Jurkat, Clone E6-1 (cell line): ENCODE results near the gene ZDHHC1.

ENCODE experiments used
- DNase-seq: peaks from one replicate; pipeline ENCODE4 v3.0.0-alpha.2; 2011; ENCODE audit warnings: low read depth, low spot score
- H3K4me3 ChIP-seq: 2 replicates; pipeline ENCODE4 v1.5.1; 2011; ENCODE audit warnings: mild to moderate bottlenecking, low read length, control low read depth, moderate library complexity

ZDHHC1 gene

DNA sequence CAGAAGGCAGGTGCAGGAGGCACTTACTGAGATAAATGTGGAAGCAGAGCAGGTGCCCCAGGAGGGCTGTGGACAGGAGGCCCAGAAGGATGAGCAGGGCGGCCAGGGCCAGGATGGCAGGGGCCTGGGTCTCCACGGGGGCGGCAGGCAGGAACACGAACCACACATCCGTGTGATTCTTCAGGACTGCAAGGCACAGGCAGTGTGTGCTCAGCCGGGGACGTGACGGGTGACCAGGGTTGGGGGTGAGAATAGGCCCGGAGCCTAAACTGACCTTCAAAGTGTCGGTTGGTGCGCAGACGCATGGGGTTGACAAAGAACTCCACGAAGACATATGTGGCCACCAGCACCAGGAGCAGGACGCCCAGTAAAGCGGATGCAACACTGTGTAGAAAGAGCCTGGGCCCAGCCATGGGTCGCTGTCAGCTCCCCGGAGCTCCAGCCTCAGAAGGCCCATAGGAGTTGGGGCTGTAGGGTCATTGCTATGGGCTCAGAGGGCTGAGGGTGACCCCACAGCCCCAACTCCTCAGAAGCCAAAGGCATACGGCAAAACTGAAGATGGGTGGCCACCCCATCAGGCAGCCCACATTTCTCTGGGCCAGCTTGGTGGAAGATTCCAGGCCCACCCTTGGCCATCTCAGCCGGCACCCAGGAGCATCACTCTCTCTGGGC, 17.6 kb downstream of the ZDHHC1 start:
- no peak overlapping the region for H3K4me3 ChIP-seq
- no peak for DNase-seq

DNA sequence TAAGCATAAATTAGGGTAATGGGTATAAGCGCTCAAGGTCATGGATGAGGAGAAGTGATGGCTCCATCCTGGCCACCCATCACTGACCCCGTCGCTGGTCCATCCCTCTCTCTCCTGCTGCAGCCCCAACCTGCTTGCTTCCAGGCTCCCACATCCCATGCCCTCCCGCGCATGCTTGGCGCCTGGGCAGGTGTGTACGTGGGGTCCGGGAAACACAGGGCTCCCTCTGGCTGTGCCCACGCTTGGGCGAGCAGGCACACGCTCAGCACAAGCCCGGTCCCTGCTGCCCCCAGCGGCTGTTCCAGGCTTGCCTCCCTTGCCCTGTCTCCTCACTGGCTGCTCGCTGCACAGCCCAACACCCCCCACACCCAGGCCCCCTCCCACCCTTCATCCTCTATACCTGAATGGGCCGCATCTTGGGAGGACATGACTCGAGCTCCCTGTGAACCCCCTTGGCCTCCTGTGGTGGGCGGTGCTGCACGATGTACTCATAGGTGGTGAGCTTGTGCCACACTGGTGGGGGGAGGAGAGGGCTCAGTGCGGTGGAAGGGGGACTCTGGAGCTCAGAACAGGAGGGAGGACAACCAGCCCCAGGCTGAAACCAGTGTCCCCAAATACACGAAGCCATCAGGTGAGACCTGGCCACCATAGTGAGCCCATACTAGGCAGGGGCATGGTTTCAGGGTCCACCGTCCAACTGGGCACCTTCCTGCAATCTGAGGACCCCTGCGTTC, 18.3 kb downstream of the ZDHHC1 start:
- no peak for DNase-seq
- no peak overlapping the region for H3K4me3 ChIP-seq

DNA sequence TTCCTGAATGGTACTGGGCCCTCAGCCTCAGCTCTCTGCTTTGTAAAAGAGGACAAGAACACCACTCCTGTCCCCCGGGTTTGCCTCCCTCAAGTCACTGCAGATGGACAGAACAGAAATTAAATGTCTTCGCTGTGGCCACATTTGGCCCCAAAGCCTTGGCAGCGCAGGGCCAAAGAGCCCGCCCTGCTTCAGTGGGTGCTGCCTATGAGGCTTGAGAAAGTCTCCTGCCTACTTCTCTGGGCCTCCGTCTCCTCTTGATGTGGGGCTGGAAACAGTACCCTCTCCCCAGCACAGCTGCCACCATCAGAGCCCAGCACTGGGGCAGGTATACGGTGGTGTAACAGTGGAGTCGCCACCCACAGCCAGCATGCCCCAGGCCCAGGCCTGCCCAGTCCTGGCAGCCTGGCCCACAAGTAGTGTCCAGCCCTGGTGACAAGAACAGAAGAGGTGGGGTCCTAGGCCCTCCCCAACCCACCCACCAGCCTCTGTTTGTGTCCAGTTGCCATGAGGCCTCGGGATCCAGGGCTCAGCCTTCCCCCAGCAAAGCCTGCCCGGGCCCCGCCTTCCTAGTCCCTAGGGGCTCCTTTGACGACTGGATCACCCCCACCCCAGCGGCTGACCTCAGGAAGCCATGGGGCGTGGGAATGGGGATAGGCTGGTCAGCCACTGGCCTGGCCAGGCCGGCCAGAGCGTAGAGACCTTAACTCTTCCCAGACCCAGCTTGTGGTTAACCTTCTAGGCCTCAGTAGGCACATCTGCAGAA, 19.1 kb downstream of the ZDHHC1 start:
- DNase-seq, result no peak
- no peak overlapping the region for H3K4me3 ChIP-seq

DNA sequence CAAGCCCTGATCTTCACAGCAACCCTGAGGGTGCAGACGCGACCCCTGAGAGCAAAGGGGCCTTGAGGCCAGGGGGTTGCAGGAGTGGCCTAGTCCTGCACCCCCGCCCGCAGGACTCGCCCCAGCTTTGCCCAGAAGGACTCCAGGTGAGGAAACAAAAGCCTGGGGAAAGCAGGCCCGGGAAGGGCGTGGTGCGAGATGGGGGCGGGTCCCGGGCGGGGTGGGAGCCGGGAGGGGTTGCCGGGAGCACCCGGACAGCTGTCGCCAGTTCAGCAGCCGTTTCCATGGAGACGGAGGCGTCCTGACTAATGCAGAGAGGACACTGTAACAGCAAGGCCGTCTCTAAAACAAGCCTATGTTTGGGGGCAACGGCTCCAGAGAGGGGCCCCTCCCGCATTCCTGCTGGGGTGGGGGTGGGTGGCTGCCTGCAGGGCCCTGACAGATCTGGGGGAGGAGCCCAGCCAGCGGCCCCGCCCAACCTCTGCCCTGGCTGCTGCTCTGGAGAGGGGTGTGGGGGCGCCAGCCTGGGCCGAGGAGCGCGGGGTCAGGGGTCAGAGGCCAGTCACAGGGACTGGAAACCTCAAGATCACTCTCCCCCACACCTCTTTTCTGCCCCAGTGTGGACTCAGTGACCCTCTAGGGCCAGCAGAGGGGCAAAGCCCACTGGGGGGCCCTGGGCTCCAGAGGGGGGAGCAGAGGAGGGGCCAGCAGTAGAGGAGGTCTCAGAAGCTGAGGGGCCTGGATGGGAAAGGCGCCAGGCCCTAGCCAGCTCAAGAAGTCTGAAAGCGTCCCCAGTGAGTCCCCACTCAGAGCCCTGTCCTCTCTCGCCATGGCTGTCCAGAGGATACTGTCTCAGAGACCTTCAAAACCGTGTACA, 19.9 kb downstream of the ZDHHC1 start:
- no peak for DNase-seq

DNA sequence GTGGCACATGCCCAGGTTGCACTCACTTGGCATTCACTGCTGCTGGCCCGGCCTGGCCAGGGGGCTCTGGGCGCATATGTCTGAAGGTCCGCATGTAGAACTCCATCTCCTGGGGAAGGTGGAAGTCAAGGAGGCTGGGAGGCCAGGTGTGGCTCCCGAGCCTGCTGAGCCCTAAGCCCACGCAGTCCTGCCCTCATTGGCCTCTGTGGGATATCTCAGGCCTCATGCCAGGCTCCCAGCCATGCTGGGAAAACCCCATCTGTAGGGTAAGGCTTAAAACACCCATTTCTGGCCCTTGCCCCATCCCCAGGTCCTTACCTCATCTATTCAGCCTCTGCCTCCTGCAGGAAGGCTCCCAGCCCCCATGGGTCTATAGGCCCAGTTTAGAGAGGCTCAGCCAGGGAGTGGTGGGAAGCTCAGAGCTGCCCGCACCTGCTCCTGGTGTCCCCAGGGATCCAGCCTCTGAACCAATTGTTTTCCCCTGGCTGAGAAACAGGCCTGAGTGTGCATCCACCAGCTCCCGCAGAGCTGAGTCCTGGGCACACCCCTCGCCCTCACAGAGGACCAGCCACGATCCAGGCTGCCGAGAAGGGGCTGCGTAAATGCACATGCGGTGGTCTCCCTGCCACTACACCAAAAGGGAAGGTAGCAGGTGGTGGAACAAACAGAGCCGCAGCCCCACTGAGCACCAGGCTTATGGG, 20.7 kb downstream of the ZDHHC1 start:
- DNase-seq, result no peak
- no peak overlapping the region for H3K4me3 ChIP-seq

More for the DNA sequence above, 19.9 kb downstream of the ZDHHC1 start:
- H3K4me3 ChIP-seq, result no peak overlapping the region

DNA sequence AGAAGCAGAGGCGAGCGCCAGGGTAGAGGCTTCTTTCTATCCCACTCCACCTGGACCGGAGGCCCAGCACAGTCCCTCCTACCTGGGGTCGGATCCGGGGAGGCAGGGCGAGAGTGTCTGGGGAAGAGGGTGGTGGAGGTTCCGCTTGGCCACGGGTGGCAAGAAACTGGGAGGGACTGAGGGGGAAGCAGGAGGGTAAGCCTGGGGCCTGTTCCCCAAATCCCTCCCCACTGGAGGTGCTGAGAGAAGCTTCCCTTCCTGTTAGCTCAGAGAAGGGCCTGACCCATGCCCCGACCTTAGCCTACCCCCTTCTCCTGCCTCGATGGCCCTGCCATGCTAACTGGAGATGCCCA, 21.2 kb downstream of the ZDHHC1 start:
- no peak overlapping the region for H3K4me3 ChIP-seq
- no peak for DNase-seq

DNA sequence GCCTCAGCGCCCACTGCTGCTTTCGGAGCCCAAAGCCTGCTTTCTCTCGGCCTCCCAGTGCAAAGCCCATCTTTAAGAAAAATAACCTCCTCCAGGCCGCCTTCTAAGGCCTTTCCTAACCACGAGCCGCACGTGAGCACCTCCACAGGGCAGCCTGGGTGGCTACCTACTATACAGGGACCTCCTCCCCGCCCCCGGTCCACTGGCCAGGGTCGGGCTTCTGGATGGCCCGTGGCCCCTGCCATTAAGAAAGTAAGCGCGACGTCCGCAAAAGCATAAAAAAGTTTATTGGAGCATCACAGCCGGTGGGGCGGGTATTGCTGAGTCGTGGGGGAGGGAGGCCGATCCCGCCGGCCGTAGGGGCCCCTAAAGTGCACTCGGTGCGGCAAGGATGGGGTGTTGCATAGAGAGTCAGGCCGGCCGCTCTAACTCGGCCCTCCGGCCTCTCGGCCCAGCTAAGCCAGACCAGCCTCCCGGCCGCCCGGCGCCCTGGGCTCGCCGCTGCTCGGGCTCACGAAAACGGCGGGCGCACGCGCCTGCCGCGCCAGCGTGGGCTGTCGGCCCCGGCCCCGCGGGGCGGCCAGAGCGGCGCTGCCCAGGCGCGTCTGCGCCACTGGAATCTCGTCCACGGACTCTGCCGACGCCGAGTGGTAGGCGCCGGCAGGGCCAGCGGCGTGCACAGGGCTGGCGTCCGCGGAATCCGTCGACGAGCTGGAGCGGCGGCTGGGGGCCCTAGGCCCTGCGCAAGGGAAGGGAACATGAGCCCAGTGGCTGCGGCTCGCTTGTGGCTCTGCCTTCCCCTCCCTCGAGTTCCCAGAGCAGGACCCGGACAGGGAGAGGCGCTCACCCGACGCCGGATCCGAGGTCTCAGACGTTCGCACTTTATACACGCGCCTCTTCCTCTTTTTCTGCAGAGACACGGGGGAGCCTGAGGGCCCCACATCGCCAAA, 21.8 kb downstream of the ZDHHC1 start:
- no peak for DNase-seq
- no peak overlapping the region for H3K4me3 ChIP-seq

DNA sequence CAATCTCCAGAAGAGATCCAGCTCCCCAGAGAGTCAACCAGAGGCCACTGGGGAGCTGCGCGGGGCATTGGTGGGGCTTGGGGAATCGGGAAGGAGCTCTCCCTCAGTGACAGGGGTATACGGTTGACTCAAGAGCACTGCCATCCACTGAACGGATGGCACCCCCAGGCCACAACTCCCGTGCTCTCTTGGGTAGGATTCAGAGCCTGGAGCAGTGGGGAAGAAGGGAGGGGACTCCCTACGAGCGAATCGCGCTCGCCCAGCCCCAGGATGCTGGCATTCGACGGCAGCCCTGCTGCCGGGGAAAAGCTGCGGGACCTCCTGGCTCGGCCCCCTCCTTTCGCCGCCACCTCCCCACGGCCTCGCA, 22.5 kb downstream of the ZDHHC1 start:
- no peak for DNase-seq
- no peak overlapping the region for H3K4me3 ChIP-seq

DNA sequence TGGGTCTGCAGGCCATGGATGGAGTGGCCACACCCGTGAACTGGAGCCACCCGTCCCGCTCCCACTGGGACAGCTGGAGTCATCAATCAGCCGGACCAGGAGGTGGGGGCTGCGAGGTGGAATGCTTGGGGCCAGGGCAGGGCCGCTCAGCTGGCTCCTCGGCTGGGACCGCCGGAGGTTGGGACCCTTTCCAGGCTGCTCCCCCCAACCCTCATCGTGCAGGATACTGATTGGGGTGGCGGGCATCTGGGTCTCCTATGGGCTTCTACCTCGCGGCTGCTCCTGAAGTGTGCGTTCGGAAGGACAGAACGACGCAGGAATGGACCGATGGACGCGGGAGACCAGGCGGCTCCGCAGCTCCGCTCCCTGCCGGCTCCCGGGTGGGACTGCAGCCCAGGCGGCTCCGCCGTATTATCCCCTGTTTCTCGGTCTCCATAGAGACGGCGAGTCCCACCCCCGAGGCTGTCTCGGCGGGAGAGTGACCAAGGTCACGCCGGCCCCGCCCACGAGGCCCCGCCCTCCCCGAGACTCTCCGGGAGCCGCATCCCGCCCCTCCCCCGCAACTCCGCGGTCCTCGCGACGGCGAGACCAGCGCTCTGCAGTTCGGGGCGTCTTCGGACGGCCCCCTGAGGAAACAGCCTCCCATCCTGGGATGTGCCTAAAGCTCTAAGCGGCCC, 23.0 kb downstream of the ZDHHC1 start, which contains the start of gene TPPP3:
TPPP3 (minus strand) TSS at position 388 of the 677 bp plus-strand sequence. CDS start 2,387 bp downstream, outside the sequence.
- H3K4me3 ChIP-seq, result no peak within 1 kb of the TSS
- no peak for DNase-seq

DNA sequence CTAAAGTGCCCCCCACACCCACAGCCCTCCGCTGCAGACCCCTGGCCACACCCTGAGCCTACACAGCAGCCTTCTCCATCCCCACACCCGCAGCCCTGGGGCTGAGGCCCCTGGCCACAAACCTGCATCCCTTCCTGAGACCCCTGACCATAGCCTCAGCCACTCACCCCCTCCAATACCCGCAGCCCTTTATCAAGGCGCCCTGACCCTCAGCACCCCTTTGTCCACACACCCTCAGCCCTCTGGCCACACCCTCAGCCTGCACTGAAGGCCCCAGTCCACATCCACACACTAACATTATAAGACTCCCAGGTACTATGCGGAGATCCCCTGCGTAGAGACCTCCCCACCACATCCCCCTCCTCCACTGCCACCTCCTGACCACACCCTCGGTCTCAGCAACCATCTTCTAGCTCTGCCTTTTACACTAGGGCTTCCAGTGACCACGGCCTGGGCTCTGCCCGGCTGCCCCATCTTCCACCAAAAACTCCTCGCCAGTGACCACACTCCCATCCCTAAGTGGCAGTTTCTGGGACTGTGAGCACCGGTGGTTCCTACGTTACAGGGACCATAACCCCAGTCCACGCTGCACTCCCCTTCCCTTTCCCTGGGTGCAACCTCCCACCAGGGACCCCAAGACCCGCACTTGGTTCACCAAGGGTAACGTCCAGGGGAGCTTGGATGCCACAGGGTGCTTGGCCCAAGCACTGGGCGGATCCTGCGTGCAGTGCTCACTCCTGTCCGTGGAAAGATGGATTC, 23.8 kb downstream of the ZDHHC1 start:
- DNase-seq, result no peak
- no peak overlapping the region for H3K4me3 ChIP-seq

DNA sequence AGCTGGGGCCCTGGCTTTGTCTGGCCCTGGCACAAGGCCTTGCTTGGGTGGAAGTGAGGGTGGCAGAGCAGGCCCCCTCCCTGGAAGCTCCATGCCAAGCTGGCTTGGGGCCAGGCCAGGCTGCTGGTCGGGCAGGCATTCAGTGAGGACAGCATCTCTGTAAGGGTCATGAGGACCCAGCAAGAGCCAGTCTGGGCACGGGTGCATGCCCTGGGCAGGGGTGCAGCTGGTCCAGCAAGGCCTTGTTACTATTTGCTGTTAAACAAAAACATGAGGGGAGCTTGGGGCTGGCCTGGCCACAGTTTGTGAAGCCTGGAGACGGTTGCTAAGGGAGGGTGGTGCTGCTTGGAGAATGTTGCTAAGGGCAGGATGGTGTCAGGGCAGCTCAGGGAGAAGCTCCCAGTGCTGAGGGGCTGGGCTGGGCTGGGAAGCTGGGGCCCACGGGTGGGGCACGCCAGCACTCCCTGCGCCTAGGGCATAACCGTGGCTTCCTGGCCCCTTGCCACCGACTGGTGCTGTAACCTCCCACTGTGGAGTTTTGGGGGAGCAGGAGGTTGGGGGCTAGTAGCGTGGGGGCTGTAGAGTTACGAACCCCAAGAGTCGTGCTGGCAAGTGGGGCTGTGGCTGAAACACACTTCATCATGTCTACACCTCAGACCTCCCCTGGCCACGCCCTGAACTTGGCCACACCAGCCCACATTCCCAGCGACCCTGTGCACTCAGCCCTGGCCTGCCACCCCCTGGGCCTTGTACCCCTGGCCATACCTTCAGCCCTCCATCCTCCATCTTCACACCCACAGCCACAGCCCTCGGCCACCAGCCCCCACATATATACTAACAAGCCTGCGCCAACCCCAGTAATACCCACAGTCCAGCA, 24.6 kb downstream of the ZDHHC1 start:
- DNase-seq, result no peak
- no peak overlapping the region for H3K4me3 ChIP-seq

DNA sequence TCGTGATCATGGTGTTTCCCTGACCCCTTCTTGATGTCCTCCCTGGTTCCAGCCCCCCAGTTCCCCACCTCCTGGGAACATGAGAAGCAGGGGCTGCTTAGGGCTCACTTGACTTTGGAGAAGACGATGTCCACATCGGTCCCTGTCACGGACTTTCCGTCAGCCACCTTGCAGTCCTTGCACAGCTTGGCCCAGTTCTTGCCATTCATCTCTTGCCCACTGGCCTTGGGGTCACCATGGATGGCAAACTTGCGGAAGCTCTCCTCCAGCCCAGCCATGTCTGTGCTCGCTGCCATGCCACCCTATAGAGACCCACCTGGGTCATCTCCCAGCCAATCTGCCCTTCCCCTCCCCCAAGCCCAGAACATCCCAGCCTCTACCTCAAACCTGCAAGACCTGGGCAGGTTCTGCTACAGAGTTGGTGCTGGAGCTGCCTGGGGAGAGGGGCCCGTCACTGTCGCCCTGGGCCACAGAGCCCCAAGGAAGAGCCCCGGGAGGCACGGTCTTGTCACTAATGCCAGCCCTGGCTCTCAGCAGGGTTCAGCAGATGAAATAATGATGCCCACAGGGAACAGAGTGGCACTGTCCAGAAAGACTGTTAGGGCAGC, 25.4 kb downstream of the ZDHHC1 start:
- H3K4me3 ChIP-seq, result no peak overlapping the region
- no peak for DNase-seq

DNA sequence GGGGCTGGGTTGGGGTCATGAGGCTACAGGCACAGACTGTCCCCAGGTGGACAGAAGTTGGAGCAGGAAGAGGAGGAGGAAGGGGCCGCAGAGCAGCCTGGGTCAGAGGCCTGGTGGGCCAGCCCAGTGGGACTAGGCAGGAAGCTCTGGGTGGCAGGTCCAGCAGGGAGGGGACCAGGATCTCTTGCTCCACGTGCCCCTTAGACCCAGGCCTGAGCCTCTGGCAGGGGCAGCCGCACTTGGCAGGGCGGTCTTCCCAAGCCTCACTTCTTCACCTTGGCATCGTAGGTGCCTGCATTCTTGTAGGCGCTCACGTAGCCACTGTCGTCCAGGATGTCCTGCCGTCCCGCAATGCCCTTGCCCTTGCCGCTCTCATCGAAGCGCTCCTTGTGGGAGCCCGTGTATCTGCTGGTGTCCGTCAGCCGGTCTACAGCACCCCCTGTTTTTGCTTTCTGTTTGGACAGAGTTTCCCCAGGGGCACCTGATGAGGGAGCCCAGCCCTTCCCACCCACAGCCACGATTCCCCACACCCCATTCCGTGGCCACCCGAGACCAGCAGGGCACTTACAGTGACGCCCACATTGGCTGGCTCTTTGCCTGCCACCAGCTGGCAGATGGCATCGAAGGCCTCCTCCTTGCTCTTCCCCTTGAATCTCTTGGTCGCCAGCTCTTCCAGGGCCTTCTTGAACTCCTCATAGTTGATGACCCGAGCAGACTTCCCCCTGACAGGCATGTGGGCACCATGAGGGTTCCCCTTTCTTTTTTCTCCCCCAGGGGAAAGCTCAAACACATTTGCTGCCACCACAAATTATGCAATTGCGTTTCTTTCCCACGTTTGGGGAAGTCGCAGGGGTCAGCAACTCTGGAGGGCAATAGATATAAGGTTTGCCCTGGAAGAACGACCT, 26.1 kb downstream of the ZDHHC1 start:
- no peak overlapping the region for H3K4me3 ChIP-seq
- no peak for DNase-seq

DNA sequence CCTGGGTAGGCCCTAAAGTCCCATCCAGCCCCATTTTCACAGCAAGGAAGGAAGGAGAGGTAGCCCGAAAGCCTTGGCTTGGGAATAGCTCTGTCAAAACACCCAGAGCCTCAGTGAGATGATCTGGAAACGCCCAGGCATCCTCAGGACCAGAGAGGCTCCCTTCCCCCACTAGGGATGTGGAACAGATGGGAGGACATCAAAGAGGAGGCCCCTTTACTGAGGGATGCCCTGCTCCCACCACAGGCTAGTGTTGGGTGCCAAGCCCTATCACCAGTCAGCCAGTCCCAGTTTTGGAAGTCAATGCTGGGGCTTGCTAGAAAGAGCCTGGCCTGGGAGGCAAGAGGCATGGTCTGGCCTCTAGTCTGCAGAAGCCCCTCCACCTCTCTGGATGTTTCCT, 27.7 kb downstream of the ZDHHC1 start:
- DNase-seq, result no peak
- no peak overlapping the region for H3K4me3 ChIP-seq
